Measurements from ENCODE around the gene ASCC2.

The ASCC2 gene

GRCh38 chr22:29813563-29813962, 24.5 kb downstream of the ASCC2 start:
- TF ChIP-seq CTCF (IDR thresholded peaks at IDR 0.05) = no peak

GRCh38 chr22:29813126-29813525, 24.9 kb downstream of the ASCC2 start:
- TF ChIP-seq CTCF (IDR thresholded peaks at IDR 0.05) = no peak

GRCh38 chr22:29811377-29811776, 26.7 kb downstream of the ASCC2 start:
- TF ChIP-seq CTCF (IDR thresholded peaks at IDR 0.05) = no peak

- no peak for TF ChIP-seq CTCF (IDR thresholded peaks at IDR 0.05)
Measured at GRCh38 chr22:29810216-29810615, 27.9 kb downstream of the ASCC2 start.

GRCh38 chr22:29806196-29806595, 31.9 kb downstream of the ASCC2 start:
- no peak for TF ChIP-seq CTCF (IDR thresholded peaks at IDR 0.05)

GRCh38 chr22:29804985-29805384, 33.1 kb downstream of the ASCC2 start:
- no peak for TF ChIP-seq CTCF (IDR thresholded peaks at IDR 0.05)

GRCh38 chr22:29803190-29803589, 34.9 kb downstream of the ASCC2 start:
- no peak for TF ChIP-seq CTCF (IDR thresholded peaks at IDR 0.05)

- no peak for TF ChIP-seq CTCF (IDR thresholded peaks at IDR 0.05)
Measured at GRCh38 chr22:29801796-29802195, 36.3 kb downstream of the ASCC2 start.

All from LNCAP (cell line).